Sigmoid colon (tissue), 4 donors: ENCODE data around the gene FAU.

Experiments used
- CTCF ChIP-seq, 4 experiments: fragments of 450-650 bp in 3 of 4; fragments of 200-600 bp in 1 of 4; IDR thresholded peaks; one replicate each; pipeline ENCODE4 v1.5.1; 2016 to 2019; ENCODE audit warnings: antibody characterized with exemption in 4 of 4, mild to moderate bottlenecking in 3 of 4, moderate library complexity in 2 of 4
- POLR2AphosphoS5 ChIP-seq, 4 donors: sonication (generic); formaldehyde crosslinking; IDR thresholded peaks; one replicate each; pipeline ENCODE4 v1.6.1; 2017; ENCODE audit warnings: antibody characterized with exemption in 4 of 4

GRCh38 chr11:65132238-65132987 lies 10.5 kb upstream of the FAU start:
- TF ChIP-seq CTCF (IDR thresholded peaks at IDR 0.05) (no peak), POLR2AphosphoS5 (IDR thresholded peaks at IDR 0.05) (no peak)
